ENCODE measurements around the gene SLC22A1.

Gene SLC22A1

DNA sequence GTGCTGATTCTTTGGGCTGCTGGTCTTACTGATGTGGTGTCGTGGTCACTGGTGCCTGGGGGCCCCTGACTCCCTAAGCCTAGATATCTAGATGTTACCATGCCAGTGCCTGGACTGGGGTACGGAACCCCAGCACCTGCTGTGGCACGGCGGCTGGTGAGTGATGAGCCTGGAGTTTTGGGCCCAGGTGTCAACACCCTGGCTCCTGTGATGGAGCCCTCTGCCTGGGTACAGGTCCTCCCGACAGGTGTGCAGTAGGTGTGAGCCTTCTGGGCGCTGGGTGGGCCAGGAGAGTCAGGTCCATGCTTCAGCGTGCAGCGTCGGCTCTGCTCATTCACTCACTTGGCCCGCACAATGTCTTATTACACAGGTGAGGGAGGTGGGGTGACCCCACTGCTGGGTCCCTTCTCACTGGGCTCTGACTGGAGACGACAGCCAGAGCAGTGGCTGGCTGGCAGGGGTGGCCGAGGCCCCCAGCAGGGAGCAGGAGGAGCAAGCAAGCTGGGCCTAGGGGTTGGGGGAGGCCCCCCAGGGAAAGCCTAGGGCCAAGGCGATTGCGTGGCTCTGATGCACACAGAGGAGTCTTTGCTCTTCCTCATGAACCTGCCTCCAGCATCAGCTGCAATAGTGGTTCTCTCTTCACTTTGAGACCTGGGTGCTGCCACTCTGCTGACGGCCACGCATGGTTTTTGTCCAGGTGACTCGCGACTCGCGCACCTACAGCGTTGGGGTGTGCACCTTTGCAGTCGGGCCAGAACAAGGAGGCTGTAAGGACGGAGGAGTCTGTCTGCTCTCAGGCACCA lies 42.5 kb upstream of the SLC22A1 start:
- Mint-ChIP-seq H3K27ac (no peak overlapping the region), H3K4me1 (no peaks in the 10 kb centered on the region), H3K9me3 (no peaks in the 10 kb centered on the region), H3K4me3 (no peak overlapping the region), H3K27me3 (ENCODE audit: low read depth) (no peaks in the 10 kb centered on the region), H3K36me3 (ENCODE audit: low read depth) (peaks cover 86% of the 10 kb centered on the region)
- TF ChIP-seq, protein P1, sequence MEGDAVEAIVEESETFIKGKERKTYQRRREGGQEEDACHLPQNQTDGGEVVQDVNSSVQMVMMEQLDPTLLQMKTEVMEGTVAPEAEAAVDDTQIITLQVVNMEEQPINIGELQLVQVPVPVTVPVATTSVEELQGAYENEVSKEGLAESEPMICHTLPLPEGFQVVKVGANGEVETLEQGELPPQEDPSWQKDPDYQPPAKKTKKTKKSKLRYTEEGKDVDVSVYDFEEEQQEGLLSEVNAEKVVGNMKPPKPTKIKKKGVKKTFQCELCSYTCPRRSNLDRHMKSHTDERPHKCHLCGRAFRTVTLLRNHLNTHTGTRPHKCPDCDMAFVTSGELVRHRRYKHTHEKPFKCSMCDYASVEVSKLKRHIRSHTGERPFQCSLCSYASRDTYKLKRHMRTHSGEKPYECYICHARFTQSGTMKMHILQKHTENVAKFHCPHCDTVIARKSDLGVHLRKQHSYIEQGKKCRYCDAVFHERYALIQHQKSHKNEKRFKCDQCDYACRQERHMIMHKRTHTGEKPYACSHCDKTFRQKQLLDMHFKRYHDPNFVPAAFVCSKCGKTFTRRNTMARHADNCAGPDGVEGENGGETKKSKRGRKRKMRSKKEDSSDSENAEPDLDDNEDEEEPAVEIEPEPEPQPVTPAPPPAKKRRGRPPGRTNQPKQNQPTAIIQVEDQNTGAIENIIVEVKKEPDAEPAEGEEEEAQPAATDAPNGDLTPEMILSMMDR (IDR thresholded peaks at IDR 0.05; ENCODE audit: unreplicated experiment in 3 of 3) = no peak

DNA sequence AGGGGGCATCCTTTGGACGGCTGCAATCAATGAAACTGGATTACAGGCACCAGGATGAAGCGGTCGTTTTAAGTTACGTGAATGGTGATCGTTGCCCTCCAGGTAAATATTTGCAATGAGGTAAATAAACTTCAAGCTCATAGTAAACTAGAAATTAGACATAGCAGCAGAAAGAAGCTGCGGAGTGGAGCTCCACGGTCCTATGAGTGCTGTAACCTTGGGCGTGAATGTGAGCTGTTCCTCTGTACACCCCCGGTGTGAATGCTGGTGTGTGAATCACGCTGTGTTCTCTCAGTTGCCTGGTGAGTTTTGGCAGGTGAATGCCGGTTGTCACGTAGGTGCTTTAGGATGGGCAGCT lies 42.0 kb upstream of the SLC22A1 start:
- no peak overlapping the region for H3K27ac Mint-ChIP-seq
- H3K36me3 Mint-ChIP-seq (ENCODE audit: low read depth) = peaks cover 85% of the 10 kb centered on the region
- H3K27me3 Mint-ChIP-seq (ENCODE audit: low read depth) = no peaks in the 10 kb centered on the region

DNA sequence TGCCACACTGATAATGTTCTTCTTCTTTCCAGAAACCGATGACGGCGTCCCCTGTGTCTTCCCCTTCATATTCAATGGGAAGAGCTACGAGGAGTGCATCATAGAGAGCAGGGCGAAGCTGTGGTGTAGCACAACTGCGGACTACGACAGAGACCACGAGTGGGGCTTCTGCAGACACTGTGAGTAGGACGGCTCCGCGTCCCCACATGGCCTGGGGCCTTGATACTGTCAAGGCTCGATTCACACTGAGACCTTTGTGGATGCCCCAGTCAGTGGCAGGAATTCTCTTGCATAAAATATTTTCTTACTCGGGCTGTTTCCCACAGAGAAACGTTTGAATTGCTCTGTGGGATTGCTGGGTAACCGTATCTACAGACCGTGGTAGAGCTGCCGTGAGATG lies 41.5 kb upstream of the SLC22A1 start:
- Mint-ChIP-seq H3K27ac (no peak overlapping the region), H3K27me3 (ENCODE audit: low read depth) (no peaks in the 10 kb centered on the region), H3K9me3 (no peaks in the 10 kb centered on the region), H3K4me3 (no peak overlapping the region), H3K4me1 (no peaks in the 10 kb centered on the region), H3K36me3 (ENCODE audit: low read depth) (peaks cover 84% of the 10 kb centered on the region)
- TF ChIP-seq, protein P1 (IDR thresholded peaks at IDR 0.05; ENCODE audit: unreplicated experiment in 3 of 3) = no peak

More for the DNA sequence above, 42.0 kb upstream of the SLC22A1 start:
- TF ChIP-seq, protein P1 (IDR thresholded peaks at IDR 0.05; ENCODE audit: unreplicated experiment in 3 of 3) = no peak
- H3K9me3 Mint-ChIP-seq = no peaks in the 10 kb centered on the region
- H3K4me1 Mint-ChIP-seq = no peaks in the 10 kb centered on the region
- no peak overlapping the region for H3K4me3 Mint-ChIP-seq

DNA sequence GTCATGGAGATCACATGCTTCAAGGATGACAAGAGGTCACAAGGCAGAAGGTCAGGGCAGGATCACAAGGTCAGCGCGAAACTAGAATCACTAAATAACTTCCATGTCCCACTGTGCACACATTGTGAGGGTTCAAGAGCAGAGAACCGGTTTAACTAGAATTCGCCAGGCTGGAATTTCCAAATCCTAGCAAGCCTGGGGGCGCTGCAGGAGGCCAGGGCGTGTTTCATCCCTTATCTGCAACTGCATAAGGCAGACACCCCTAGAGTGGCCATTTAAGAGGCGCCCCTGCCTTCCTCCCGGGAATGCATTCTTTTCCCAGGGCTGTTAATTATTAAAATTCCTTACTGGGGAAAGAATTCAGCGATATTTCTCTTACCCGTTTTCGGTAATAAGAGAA lies 40.2 kb upstream of the SLC22A1 start:
- no peaks in the 10 kb centered on the region for H3K9me3 Mint-ChIP-seq
- H3K4me3 Mint-ChIP-seq = no peak overlapping the region
- TF ChIP-seq, protein P1 (IDR thresholded peaks at IDR 0.05; ENCODE audit: unreplicated experiment in 3 of 3) = no peak
- H3K27ac Mint-ChIP-seq = no peak overlapping the region
- no peaks in the 10 kb centered on the region for H3K27me3 Mint-ChIP-seq (ENCODE audit: low read depth)
- peaks cover 88% of the 10 kb centered on the region for H3K36me3 Mint-ChIP-seq (ENCODE audit: low read depth)
- no peaks in the 10 kb centered on the region for H3K4me1 Mint-ChIP-seq

DNA sequence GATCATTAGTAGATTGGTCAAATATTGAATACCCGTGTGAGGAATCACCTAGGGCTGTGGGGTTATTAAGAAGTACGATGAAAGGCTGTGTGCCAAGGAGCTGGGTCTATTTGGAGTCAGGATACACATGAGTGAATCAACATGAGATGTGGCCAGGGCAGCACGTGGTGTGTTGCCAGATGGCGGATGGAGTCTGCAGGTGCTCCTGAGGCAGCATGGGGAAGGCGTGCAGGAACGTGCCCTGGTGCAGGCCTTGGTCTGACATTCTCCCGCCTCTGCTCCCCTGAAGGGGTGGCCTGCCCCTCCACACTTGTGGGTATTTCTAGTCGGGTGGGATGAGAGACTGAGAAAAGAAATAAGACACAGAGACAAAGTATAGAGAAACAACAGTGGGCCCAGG lies 39.0 kb upstream of the SLC22A1 start:
- Mint-ChIP-seq H3K4me3 (no peak overlapping the region), H3K36me3 (ENCODE audit: low read depth) (peaks cover 78% of the 10 kb centered on the region), H3K27me3 (ENCODE audit: low read depth) (no peaks in the 10 kb centered on the region), H3K9me3 (no peaks in the 10 kb centered on the region), H3K27ac (no peak overlapping the region), H3K4me1 (no peaks in the 10 kb centered on the region)
- TF ChIP-seq, protein P1 (IDR thresholded peaks at IDR 0.05; ENCODE audit: unreplicated experiment in 3 of 3) = no peak

DNA sequence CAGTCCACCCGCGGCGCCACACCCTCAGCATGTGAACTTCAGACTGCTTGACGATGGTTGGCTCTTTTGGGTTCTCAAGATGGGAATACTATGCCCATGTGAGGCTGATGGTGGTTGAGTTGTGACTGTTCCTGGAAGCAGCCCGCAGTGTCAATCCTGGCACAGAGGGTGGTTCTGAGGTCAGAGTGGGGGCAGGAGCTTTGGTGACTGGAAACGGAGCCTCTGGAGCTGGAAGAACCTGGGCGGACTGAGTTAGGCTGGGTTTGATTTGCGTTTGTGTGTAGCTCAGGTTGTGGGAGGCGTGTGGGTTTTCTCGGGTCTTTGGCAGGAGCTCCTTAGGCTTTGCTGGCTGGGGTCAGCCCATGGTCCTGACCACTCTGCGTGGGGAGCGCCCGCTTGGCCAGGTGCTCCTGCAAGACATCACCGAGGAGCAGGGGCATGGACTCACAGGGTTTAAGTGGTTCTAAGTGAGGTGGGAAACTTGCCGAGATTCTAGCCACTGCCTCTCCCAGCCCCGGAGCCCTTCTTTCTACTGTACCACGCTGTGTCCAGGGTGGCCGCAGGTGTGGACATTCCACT lies 37.3 kb upstream of the SLC22A1 start:
- no peak overlapping the region for H3K4me3 Mint-ChIP-seq
- peaks cover 9% of the 10 kb centered on the region for H3K4me1 Mint-ChIP-seq
- TF ChIP-seq, protein P1 (IDR thresholded peaks at IDR 0.05; ENCODE audit: unreplicated experiment in 3 of 3) = no peak
- H3K27me3 Mint-ChIP-seq (ENCODE audit: low read depth) = no peaks in the 10 kb centered on the region
- peaks cover 77% of the 10 kb centered on the region for H3K36me3 Mint-ChIP-seq (ENCODE audit: low read depth)
- no peak overlapping the region for H3K27ac Mint-ChIP-seq
- H3K9me3 Mint-ChIP-seq = no peaks in the 10 kb centered on the region
